ENCODE data around the gene CA14.

Gene CA14

DNA sequence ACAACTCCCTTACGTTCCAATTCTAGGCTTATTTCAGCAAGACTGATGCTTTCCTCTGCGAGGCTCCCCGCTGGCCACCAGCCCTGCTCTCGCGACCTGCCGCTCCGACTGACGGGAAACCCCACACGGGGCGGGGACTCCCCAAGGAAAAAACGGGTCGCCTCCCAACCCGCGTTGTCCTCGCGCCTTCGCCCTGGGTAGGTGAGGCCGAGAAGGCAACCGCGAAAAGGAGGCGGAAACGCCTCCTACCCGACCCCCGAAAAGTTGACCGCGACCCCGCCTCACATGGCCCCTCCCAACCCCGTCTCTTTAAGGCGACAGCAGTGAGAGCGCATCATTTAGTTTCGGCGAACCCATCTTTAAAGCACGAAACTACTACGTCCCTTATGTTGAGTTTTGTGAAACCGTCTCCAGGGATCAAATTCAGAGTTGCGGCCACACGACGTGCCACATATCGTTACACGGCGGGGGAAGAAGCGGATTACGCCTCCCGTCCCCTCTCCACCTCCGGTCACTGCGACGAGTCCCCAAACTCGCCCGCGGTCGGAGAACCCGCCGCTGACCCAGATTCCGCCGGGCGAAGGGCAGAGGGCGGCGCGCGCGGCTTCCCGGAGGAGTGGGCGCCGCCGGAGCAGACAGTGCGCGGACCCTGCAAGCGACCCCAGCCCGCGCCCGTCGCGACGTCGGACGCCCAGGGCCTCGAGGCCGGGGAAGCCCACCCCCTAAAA, 22.8 kb upstream of the CA14 start (continued):
- TF ChIP-seq, protein P1, sequence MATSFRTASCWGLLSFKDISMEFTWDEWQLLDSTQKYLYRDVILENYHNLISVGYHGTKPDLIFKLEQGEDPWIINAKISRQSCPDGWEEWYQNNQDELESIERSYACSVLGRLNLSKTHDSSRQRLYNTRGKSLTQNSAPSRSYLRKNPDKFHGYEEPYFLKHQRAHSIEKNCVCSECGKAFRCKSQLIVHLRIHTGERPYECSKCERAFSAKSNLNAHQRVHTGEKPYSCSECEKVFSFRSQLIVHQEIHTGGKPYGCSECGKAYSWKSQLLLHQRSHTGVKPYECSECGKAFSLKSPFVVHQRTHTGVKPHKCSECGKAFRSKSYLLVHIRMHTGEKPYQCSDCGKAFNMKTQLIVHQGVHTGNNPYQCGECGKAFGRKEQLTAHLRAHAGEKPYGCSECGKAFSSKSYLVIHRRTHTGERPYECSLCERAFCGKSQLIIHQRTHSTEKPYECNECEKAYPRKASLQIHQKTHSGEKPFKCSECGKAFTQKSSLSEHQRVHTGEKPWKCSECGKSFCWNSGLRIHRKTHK (tag by site-specific recombination; IDR thresholded peaks at IDR 0.05), result no peak
- TF ChIP-seq ZNF366 (tag by site-specific recombination; conservative IDR thresholded peaks at IDR 0.05) (peak; percentile 63), ZNF623 (tag by site-specific recombination; IDR thresholded peaks at IDR 0.05) (no peak), ZBTB49 (tag by site-specific recombination; IDR thresholded peaks at IDR 0.05; ENCODE audit: low read depth) (no peak), PRDM10 (tag by site-specific recombination; IDR thresholded peaks at IDR 0.05) (peak; percentile 85), ZNF146 (tag by site-specific recombination; IDR thresholded peaks at IDR 0.05) (no peak), PRDM1 (tag by site-specific recombination; IDR thresholded peaks at IDR 0.05) (no peak), ZNF571 (tag by site-specific recombination; IDR thresholded peaks at IDR 0.05) (no peak), ZNF600 (tag by site-specific recombination; IDR thresholded peaks at IDR 0.05) (no peak), ZNF777 (tag by site-specific recombination; IDR thresholded peaks at IDR 0.05; ENCODE audit: borderline replicate concordance) (no peak), HOXD13 (CRISPR knock-in tag; IDR thresholded peaks at IDR 0.05; ENCODE audit: borderline replicate concordance) (no peak), SP3 (tag by site-specific recombination; IDR thresholded peaks at IDR 0.05) (peak; percentile 87), ZNF214 (tag by site-specific recombination; IDR thresholded peaks at IDR 0.05; ENCODE audit: borderline replicate concordance) (no peak), ZNF624 (tag by site-specific recombination; IDR thresholded peaks at IDR 0.05) (no peak), ZNF37A (tag by site-specific recombination; IDR thresholded peaks at IDR 0.05) (no peak), PRDM2 (tag by site-specific recombination; IDR thresholded peaks at IDR 0.05; ENCODE audit: borderline replicate concordance) (no peak), ZSCAN16 (tag by site-specific recombination; IDR thresholded peaks at IDR 0.05) (no peak), ZNF24 (tag by site-specific recombination; IDR thresholded peaks at IDR 0.05) (peak; percentile 82; the same call in 1 of the 2 replicates), ZNF610 (tag by site-specific recombination; IDR thresholded peaks at IDR 0.05; ENCODE audit: borderline replicate concordance) (peak; percentile 92), ZNF510 (tag by site-specific recombination; IDR thresholded peaks at IDR 0.05; ENCODE audit: insufficient replicate concordance) (no peak), ZNF394 (tag by site-specific recombination; IDR thresholded peaks at IDR 0.05; ENCODE audit: borderline replicate concordance) (peak; percentile 56; the same call in 1 of the 2 replicates), ZNF48 (tag by site-specific recombination; IDR thresholded peaks at IDR 0.05) (no peak), ZFP37 (tag by site-specific recombination; IDR thresholded peaks at IDR 0.05) (0 out of 2 replicates have a peak, but pooled peaks have one; percentile 54)
- TF ChIP-seq, protein P2, sequence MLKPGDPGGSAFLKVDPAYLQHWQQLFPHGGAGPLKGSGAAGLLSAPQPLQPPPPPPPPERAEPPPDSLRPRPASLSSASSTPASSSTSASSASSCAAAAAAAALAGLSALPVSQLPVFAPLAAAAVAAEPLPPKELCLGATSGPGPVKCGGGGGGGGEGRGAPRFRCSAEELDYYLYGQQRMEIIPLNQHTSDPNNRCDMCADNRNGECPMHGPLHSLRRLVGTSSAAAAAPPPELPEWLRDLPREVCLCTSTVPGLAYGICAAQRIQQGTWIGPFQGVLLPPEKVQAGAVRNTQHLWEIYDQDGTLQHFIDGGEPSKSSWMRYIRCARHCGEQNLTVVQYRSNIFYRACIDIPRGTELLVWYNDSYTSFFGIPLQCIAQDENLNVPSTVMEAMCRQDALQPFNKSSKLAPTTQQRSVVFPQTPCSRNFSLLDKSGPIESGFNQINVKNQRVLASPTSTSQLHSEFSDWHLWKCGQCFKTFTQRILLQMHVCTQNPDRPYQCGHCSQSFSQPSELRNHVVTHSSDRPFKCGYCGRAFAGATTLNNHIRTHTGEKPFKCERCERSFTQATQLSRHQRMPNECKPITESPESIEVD (tag by site-specific recombination; IDR thresholded peaks at IDR 0.05), result no peak
